Heart left ventricle (tissue), 13 donors: ENCODE measurements around the gene TNFRSF4.

Source experiments
- POLR2A ChIP-seq, 2 donors: fragments of 450-650 bp; IDR thresholded peaks; one replicate each; pipeline ENCODE4 v1.6.1; 2017; ENCODE audit warnings: antibody characterized with exemption in 2 of 2, mild to moderate bottlenecking in 2 of 2, moderate library complexity in 2 of 2
- TF ChIP-seq, protein P1 (sequence below), 12 donors: fragments of 200-600 bp; sonication (generic) in 4 of 12; IDR thresholded peaks; one replicate each; pipeline versions ENCODE4 v1.5.0 to v1.8.0; 2018 to 2022; ENCODE audit warnings: antibody characterized with exemption in 12 of 12, mild to moderate bottlenecking in 5 of 12
- donor health status: ischemic (EF 13 %, LVEDD 7.1; RV severe dilation, severe dysfunction).
- donor health status: DM: no; HTN: yes; CAD: no.
- donor health status: DM: no; HTN: no; CAD: no.
- donor health status: ischemic (EF 25% LVEDD 6.9; RV normal size, moderate dysfunction).
- donor health status: ischemic (EF 25% LVEDD 5.7; RV mildly dilated, moderate dysfunction).
- donor health status: ischemic (EF 35%, LVEDD 5.7; RV mildly dilated, moderate dysfunction).
- donor health status: nonischemic (EF 11% LVEDD 7.7; RV severe dilation, severe dysfunction).
- donor health status: DM: yes; HTN: yes; CAD: no.
- donor health status: PGD.
- donor health status: ischemic (EF 29% LVEDD 5.4; RV normal size, mild dysfunction).
- donor health status: nonischemic (EF 23%, LVEDD 6.1; RV moderate dilation, normal function).

DNA sequence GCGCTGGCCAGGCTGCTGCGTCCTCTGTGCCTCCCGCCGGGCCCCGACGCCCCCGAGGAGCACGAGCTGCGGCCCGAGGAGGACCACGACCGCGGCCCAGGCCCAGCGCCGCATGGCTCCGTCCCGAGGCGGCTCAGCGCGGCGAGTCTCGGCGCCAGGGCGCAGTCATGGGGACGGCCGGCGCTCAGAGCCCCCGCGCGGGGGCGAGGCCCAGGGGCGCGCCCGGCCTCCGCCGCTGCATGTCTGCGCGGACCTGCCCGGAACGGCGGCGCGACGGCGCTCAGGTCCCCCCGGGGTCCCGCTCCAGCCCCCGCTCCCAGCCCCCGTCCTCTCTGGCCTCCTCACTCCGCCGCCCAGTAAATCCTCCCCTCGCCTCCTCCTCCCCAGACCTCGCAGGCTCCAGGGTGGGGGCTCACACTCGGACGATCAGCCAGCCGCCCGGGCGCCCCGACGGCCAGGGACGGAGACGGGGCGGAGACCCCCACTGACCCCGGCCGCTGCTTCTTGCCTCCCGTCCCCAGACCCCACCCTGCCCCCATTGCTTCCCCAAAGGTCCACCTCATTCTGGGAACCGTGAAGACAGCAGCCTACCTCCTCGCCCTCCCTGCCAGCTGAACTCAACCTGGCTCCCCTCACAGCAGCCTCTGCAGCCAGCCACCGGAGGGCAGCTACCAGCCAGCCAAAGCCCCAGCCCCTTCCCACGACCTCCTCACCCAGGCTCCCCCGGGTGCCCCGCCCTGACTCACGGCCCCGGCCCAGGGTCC, 32.8 kb upstream of the TNFRSF4 start, which contains the start of gene C1QTNF12:
- TF ChIP-seq, protein P1, sequence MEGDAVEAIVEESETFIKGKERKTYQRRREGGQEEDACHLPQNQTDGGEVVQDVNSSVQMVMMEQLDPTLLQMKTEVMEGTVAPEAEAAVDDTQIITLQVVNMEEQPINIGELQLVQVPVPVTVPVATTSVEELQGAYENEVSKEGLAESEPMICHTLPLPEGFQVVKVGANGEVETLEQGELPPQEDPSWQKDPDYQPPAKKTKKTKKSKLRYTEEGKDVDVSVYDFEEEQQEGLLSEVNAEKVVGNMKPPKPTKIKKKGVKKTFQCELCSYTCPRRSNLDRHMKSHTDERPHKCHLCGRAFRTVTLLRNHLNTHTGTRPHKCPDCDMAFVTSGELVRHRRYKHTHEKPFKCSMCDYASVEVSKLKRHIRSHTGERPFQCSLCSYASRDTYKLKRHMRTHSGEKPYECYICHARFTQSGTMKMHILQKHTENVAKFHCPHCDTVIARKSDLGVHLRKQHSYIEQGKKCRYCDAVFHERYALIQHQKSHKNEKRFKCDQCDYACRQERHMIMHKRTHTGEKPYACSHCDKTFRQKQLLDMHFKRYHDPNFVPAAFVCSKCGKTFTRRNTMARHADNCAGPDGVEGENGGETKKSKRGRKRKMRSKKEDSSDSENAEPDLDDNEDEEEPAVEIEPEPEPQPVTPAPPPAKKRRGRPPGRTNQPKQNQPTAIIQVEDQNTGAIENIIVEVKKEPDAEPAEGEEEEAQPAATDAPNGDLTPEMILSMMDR (IDR thresholded peaks at IDR 0.05) = no peak
- TF ChIP-seq POLR2A (IDR thresholded peaks at IDR 0.05) = no peak
